Fibroblast of the aortic adventitia (primary cell): Measurements from ENCODE around the gene ABCC12. TPM values are rescaled to one million over a fixed set of nuclear protein-coding genes. Genes with fewer than 3 reads are reported as not detected.

Experiments
- DNase-seq: peaks from one replicate; pipeline ENCODE4 v3.0.0-alpha.2; 2010; ENCODE audit warnings: low read depth
- H3K4me3 ChIP-seq: 2 replicates; pipeline ENCODE4 v1.5.1; 2011; ENCODE audit warnings: low read depth, mild to moderate bottlenecking, control low read depth, low read length, moderate library complexity
- CTCF ChIP-seq: IDR thresholded peaks from 2 replicates; pipeline ENCODE4 v1.5.1; 2011; ENCODE audit warnings: mild to moderate bottlenecking, low read length, control low read depth, inconsistent platforms; ENCODE audit not compliant: insufficient read depth
- total RNA-seq: library from RNA; depleted of rRNA; stranded (reverse); fragments of >200 nt; gene quantifications from 2 replicates; pipeline ENCODE4 v1.2.3, GENCODE V29; 2012; ENCODE audit warnings: low replicate concordance

Gene ABCC12
- total RNA-seq, 1 donor: not detected

GRCh38 chr16:48124266-48124665, 31.5 kb downstream of the ABCC12 start:
- DNase-seq: no peak
- no peak for TF ChIP-seq CTCF
- no peak overlapping the region for H3K4me3 ChIP-seq

GRCh38 chr16:48123104-48123788, 32.5 kb downstream of the ABCC12 start:
- peak; percentile 96 for DNase-seq
- TF ChIP-seq CTCF: no peak
- H3K4me3 ChIP-seq: no peak overlapping the region

GRCh38 chr16:48121276-48121675, 34.5 kb downstream of the ABCC12 start:
- H3K4me3 ChIP-seq: no peak overlapping the region
- no peak for TF ChIP-seq CTCF
- no peak for DNase-seq

GRCh38 chr16:48118841-48119240, 37.0 kb downstream of the ABCC12 start:
- DNase-seq: no peak
- TF ChIP-seq CTCF: no peak
- H3K4me3 ChIP-seq: no peak overlapping the region

- no peak overlapping the region for H3K4me3 ChIP-seq
- TF ChIP-seq CTCF: peak; percentile 70
- DNase-seq: peak; percentile 34
These were observed 38.3 kb downstream of the ABCC12 start for GRCh38 chr16:48117217-48118105.

GRCh38 chr16:48115299-48115698, 40.5 kb downstream of the ABCC12 start:
- DNase-seq: no peak
- no peak for TF ChIP-seq CTCF
- H3K4me3 ChIP-seq: no peak overlapping the region
